Body of pancreas (tissue), 4 donors: ENCODE data around the gene ARGFX. TPM values are rescaled to one million over a fixed set of nuclear protein-coding genes. Genes with fewer than 3 reads are reported as not detected.
"Not testable (repeated sequence)": the region's sequence is repeated elsewhere in the genome, so short reads cannot be mapped to it uniquely, and the experiment has no call there.

Experiments used
- ATAC-seq: fragments of 150-250 bp; one replicate; pipeline ENCODE4 v1.9.1; 2016
- DNase-seq, 4 donors: peaks; one replicate each; pipeline ENCODE4 v3.0.0-alpha.2; 2019
- H3K27ac ChIP-seq, 4 donors: fragments of 200-600 bp; sonication (generic); 1 replicate in 3 of 4; 2 replicates in 1 of 4; pipeline versions ENCODE4 v1.5.1 to v1.6.1; 2016 to 2019; ENCODE audit warnings: mild to moderate bottlenecking in 1 of 4, mixed read lengths in 1 of 4, moderate library complexity in 1 of 4
- H3K27me3 ChIP-seq, 2 donors: fragments of 200-600 bp; sonication (generic); one replicate each; pipeline ENCODE4 v1.6.0; 2016; ENCODE audit warnings: mild to moderate bottlenecking in 1 of 2
- H3K36me3 ChIP-seq, 2 donors: fragments of 200-600 bp; sonication (generic); replicated peaks in 1 of 2; 2 replicates each; pipeline ENCODE4 v1.5.1; 2016; ENCODE audit warnings: low read depth in 2 of 2; ENCODE audit not compliant: insufficient read depth in 1 of 2
- H3K4me1 ChIP-seq: fragments of 200-600 bp; sonication (generic); one replicate; pipeline ENCODE4 v1.6.0; 2016
- H3K4me3 ChIP-seq, 2 donors: fragments of 200-600 bp; sonication (generic); 1 replicate in 1 of 2; 2 replicates in 1 of 2; pipeline ENCODE4 v1.5.1; 2016 to 2019
- H3K9me3 ChIP-seq, 3 donors: fragments of 200-600 bp; sonication (generic); 1 replicate in 2 of 3; 2 replicates in 1 of 3; pipeline ENCODE4 v1.5.1; 2016
- CTCF ChIP-seq, 7 experiments: fragments of 450-650 bp in 4 of 7; fragments of 200-600 bp in 3 of 7; sonication (generic) in 3 of 7; IDR thresholded peaks; one replicate each; pipeline ENCODE4 v1.5.1; 2016 to 2019; ENCODE audit warnings: antibody characterized with exemption in 7 of 7
- POLR2A ChIP-seq, 3 donors: fragments of 450-650 bp; IDR thresholded peaks; one replicate each; pipeline ENCODE4 v1.6.1; 2016; ENCODE audit warnings: antibody characterized with exemption in 3 of 3, mild to moderate bottlenecking in 2 of 3
- WGBS, 2 donors: methylation state at CpG; one replicate each; pipeline ENCODE4 v1.1.5; 2017; 5-methylcytosine and 5-hydroxymethylcytosine counted together
- intact Hi-C: fragments of 100-400 bp; cut with DNase I; formaldehyde crosslinking; loops from one replicate; pipeline ENCODE4 v1.15.1; 2023
- total RNA-seq, 2 donors: library from RNA; depleted of rRNA; stranded (reverse); fragments of >200 nt; gene quantifications; one replicate each; pipeline ENCODE4 v1.1.0, GENCODE V29; 2016

ARGFX gene
- total RNA-seq, 2 donors from 2014 or later = not detected

GRCh38 chr3:121581691-121582090, 13.9 kb downstream of the ARGFX start:
- no peak for TF ChIP-seq CTCF (IDR thresholded peaks at IDR 0.05)
- TF ChIP-seq POLR2A (IDR thresholded peaks at IDR 0.05) = no peak
- no peak for ATAC-seq
- WGBS, 2 donors = 50 to 55% methylated on average over 2 of the region's 2 CpGs

GRCh38 chr3:121584418-121584817, 16.7 kb downstream of the ARGFX start:
- ATAC-seq = no peak
- Histone ChIP-seq H3K27ac (no peak overlapping the region), H3K36me3 (no peaks in the 10 kb centered on the region), H3K4me1 (no peaks in the 10 kb centered on the region), H3K27me3 (no peaks in the 10 kb centered on the region), H3K4me3 (no peak overlapping the region), H3K9me3 (no peaks in the 10 kb centered on the region)
- TF ChIP-seq CTCF (IDR thresholded peaks at IDR 0.05) = no peak
- TF ChIP-seq POLR2A (IDR thresholded peaks at IDR 0.05) = no peak
- DNase-seq = no peak
- WGBS, 2 donors = 80 to 86% methylated on average over 1 of the region's 1 CpG
- intact Hi-C loops = no loop called here

More at GRCh38 chr3:121581691-121582090, 13.9 kb downstream of the ARGFX start:
- Histone ChIP-seq H3K36me3 (no peaks in the 10 kb centered on the region), H3K4me3 (no peak overlapping the region), H3K4me1 (no peaks in the 10 kb centered on the region), H3K9me3 (no peaks in the 10 kb centered on the region), H3K27me3 (no peaks in the 10 kb centered on the region), H3K27ac (no peak overlapping the region)
- intact Hi-C loops = no loop called here
- no peak for DNase-seq

DNA sequence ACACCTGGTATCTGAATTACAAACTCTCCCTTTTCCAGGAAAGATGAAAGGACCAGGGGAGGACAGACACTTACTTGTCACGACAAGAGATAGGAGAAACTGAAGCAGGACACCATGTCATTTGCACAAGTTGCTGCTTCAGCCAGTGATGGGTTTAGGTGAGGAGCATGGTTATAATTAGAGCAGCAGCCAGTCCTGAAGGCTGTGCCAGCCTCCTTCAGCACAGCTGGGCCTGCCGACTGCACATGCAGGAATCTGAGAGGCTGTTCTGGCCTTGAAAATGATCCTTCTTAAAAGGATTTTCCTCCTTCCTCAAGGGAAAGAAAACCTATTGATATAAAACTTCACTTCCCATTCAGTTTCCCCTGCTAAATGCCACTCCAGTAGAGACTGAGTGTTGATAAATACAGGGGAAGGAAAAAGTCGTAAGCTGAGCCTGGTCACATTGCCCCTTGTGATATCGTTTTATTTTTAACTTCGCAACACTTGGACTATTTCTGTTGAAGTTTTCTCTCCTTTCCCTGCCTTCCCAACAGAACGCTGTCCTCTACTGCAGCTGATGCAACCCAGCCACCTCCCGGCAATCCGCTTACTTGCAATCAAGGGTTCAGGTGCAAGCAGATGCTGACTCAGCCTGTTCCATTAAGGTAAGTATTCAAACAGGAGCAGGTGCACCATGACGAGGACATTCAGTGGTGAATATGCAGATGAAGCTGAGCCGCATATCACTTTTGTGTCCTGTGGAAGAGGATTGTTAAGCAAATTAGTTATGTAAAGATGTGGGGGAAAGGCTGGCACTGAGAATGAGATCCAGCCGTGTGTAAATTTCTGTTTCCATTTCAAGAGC, 25.3 kb downstream of the ARGFX start, which contains the start of gene FBXO40:
Gene FBXO40, plus strand, starts transcription at position 524 of the 847 bp plus-strand sequence. CDS start 27,197 bp downstream, outside the sequence.
- Histone ChIP-seq H3K4me1 (no peaks in the 10 kb centered on the region), H3K27me3 (no peaks in the 10 kb centered on the region), H3K36me3 (no peaks in the 10 kb centered on the region), H3K27ac (no peak within 1 kb of the TSS), H3K4me3 (no peak within 1 kb of the TSS), H3K9me3 (no peaks in the 10 kb centered on the region)
- DNase-seq (peak; percentile 18 to 53 (median 35)), ATAC-seq (peak; percentile 60)
- TF ChIP-seq CTCF (IDR thresholded peaks at IDR 0.05) = no peak
- no peak for TF ChIP-seq POLR2A (IDR thresholded peaks at IDR 0.05)
- intact Hi-C loops = no loop called here
- WGBS, 2 donors = 33 to 34% methylated on average over 11 of the region's 11 CpGs

DNA sequence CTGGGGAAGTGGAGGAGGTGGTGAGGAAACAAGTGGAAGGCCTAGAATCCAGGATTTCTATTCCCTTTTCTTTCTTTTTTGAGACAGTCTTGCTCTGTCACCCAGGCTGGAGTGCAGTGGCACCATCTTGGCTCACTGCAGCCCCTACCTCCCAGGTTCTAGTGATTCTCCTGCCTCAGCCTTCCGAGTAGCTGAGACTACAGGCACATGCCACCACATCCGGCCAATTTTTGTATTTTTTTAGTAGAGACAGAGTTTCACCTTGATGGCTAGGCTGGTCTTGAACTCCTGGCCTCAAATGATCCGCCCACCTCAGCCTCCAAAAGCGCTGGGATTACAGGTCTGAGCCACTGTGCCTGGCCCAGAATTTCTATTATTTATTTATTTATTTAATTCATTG, 26.1 kb downstream of the ARGFX start:
- 94 to 97% methylated on average over 4 of the region's 4 CpGs for WGBS, 2 donors
- not testable (repeated sequence) for ATAC-seq

GRCh38 chr3:121594850-121595249, 27.1 kb downstream of the ARGFX start:
- Histone ChIP-seq H3K27me3 (no peaks in the 10 kb centered on the region), H3K9me3 (no peaks in the 10 kb centered on the region), H3K4me3 (no peak overlapping the region), H3K4me1 (no peaks in the 10 kb centered on the region), H3K27ac (no peak overlapping the region), H3K36me3 (no peaks in the 10 kb centered on the region)
- intact Hi-C loops = no loop called here
- 52 to 58% methylated on average over 2 of the region's 2 CpGs for whole genome bisulfite sequencing, 2 donors
- DNase-seq (no peak), ATAC-seq (no peak)
- TF ChIP-seq CTCF (IDR thresholded peaks at IDR 0.05) = no peak
- no peak for TF ChIP-seq POLR2A (IDR thresholded peaks at IDR 0.05)

More for the DNA sequence above, 26.1 kb downstream of the ARGFX start:
- intact Hi-C loops, H3K9me3 ChIP-seq, H3K36me3 ChIP-seq, H3K27ac ChIP-seq, H3K4me1 ChIP-seq, H3K27me3 ChIP-seq, H3K4me3 ChIP-seq, DNase-seq: not testable (repeated sequence)
